Gastrocnemius medialis (tissue), 4 donors: ENCODE measurements around the gene SYCE3. TPM values are rescaled to one million over a fixed set of nuclear protein-coding genes. Genes with fewer than 3 reads are reported as not detected.

ENCODE experiments used
- ATAC-seq, 2 donors: fragments of 150-250 bp; one replicate each; pipeline ENCODE4 v1.9.1; 2016
- DNase-seq, 2 donors: peaks; one replicate each; pipeline ENCODE4 v3.0.0-alpha.2; 2019
- H3K27ac ChIP-seq, 4 donors: fragments of 200-600 bp; sonication (generic); 1 replicate in 1 of 4; 2 replicates in 3 of 4; pipeline ENCODE4 v1.5.1; 2016 to 2018; ENCODE audit warnings: mild to moderate bottlenecking in 2 of 4, moderate library complexity in 1 of 4
- H3K27me3 ChIP-seq, 3 donors: fragments of 200-600 bp; sonication (generic) in 2 of 3; 1 replicate in 1 of 3; 2 replicates in 2 of 3; pipeline versions ENCODE4 v1.5.1 to v1.6.0; 2016 to 2019; ENCODE audit warnings: mild to moderate bottlenecking in 1 of 3, moderate library complexity in 1 of 3
- H3K36me3 ChIP-seq, 2 donors: fragments of 200-600 bp; sonication (generic) in 1 of 2; one replicate each; pipeline ENCODE4 v1.5.1; 2017 to 2018
- H3K4me1 ChIP-seq, 2 donors: fragments of 200-600 bp; sonication (generic) in 1 of 2; one replicate each; pipeline ENCODE4 v1.5.1; 2016 to 2017; ENCODE audit warnings: mild to moderate bottlenecking in 2 of 2
- H3K4me3 ChIP-seq, 4 donors: fragments of 200-600 bp; sonication (generic) in 3 of 4; 1 replicate in 1 of 4; 2 replicates in 3 of 4; pipeline ENCODE4 v1.5.1; 2016 to 2019; ENCODE audit warnings: mild to moderate bottlenecking in 2 of 4
- H3K9me3 ChIP-seq, 3 donors: fragments of 200-600 bp; sonication (generic) in 2 of 3; 1 replicate in 1 of 3; 2 replicates in 2 of 3; pipeline ENCODE4 v1.5.1; 2016 to 2019
- CTCF ChIP-seq, 5 experiments: fragments of 450-650 bp in 3 of 5; fragments of 200-600 bp in 2 of 5; sonication (generic) in 2 of 5; IDR thresholded peaks in 4 of 5; conservative IDR thresholded peaks in 1 of 5; 1 replicate in 4 of 5; 2 replicates in 1 of 5; pipeline ENCODE4 v1.5.1; 2016 to 2019; ENCODE audit warnings: antibody characterized with exemption in 5 of 5, mild to moderate bottlenecking in 3 of 5, moderate library complexity in 3 of 5
- POLR2A ChIP-seq, 2 donors: fragments of 450-650 bp; IDR thresholded peaks; one replicate each; pipeline ENCODE4 v1.6.1; 2017; ENCODE audit warnings: antibody characterized with exemption in 2 of 2, mild to moderate bottlenecking in 2 of 2, moderate library complexity in 2 of 2
- in situ Hi-C, 4 donors: fragments of 200-750 bp; cut with MboI; loops; one replicate each; pipeline versions ENCODE4 v1.15.0 to v1.8.0; 2017; ENCODE audit warnings: low sequenced_read_pairs in 4 of 4
- intact Hi-C: fragments of 100-400 bp; cut with DNase I; formaldehyde crosslinking; loops from one replicate; pipeline ENCODE4 v1.15.1; 2023; ENCODE audit warnings: low total_unique reads
- total RNA-seq, 4 donors: library from RNA; depleted of rRNA; stranded (reverse); fragments of >200 nt; gene quantifications; one replicate each; pipeline versions ENCODE4 v1.1.0 to v1.2.3, GENCODE V29; 2016

The SYCE3 gene
- total RNA-seq, 4 donors from 2014 or later = not detected

GRCh38 chr22:50506611-50507420, 55.9 kb downstream of the SYCE3 start:
- DNase-seq (no peak), ATAC-seq (peak; percentile 3 to 6)
- Histone ChIP-seq H3K27ac (peak overlapping the region; percentile 85 to 97 (median 94)), H3K9me3 (no peaks in the 10 kb centered on the region), H3K36me3 (peaks cover 0 to 31% of the 10 kb centered on the region in 2 donors), H3K27me3 (no peaks in the 10 kb centered on the region), H3K4me1 (peaks cover 15 to 22% of the 10 kb centered on the region in 2 donors), H3K4me3 (peak overlapping the region; percentile 87 to 99 (median 96))
- intact Hi-C loops = loop anchor here (1.0 to 10.0 kb wide), 2 partner anchors 32 to 652 kb away; partner anchors contain the start of genes SBF1 and ZBED4
- in situ Hi-C loops = no loop called here
- TF ChIP-seq CTCF (IDR thresholded peaks at IDR 0.05 in 4 of 5, conservative IDR thresholded peaks at IDR 0.05 in 1 of 5) = no peak
- no peak for TF ChIP-seq POLR2A (IDR thresholded peaks at IDR 0.05)

- ATAC-seq = no peak
- TF ChIP-seq POLR2A (IDR thresholded peaks at IDR 0.05) (no peak), CTCF (IDR thresholded peaks at IDR 0.05 in 4 of 5, conservative IDR thresholded peaks at IDR 0.05 in 1 of 5) (no peak)
- H3K4me3 ChIP-seq = peak overlapping the region in 3 of 4 donors; percentile 87 to 99 (median 96)
- no peak for DNase-seq
- peaks cover 0 to 31% of the 10 kb centered on the region in 2 donors for H3K36me3 ChIP-seq
- no peaks in the 10 kb centered on the region for H3K9me3 ChIP-seq
- H3K4me1 ChIP-seq = peaks cover 15 to 22% of the 10 kb centered on the region in 2 donors
- in situ Hi-C loops (no loop called here), intact Hi-C loops (loop anchor here (10.0 kb wide), 1 partner anchor 651 kb away; the partner anchor contains the start of gene ZBED4)
- no peaks in the 10 kb centered on the region for H3K27me3 ChIP-seq
- H3K27ac ChIP-seq = no peak overlapping the region
Measured at GRCh38 chr22:50505776-50506610, 56.7 kb downstream of the SYCE3 start.

GRCh38 chr22:50505276-50505775, 57.4 kb downstream of the SYCE3 start:
- DNase-seq (no peak), ATAC-seq (no peak)
- H3K27ac ChIP-seq = no peak overlapping the region
- peaks cover 15 to 22% of the 10 kb centered on the region in 2 donors for H3K4me1 ChIP-seq
- no peaks in the 10 kb centered on the region for H3K9me3 ChIP-seq
- intact Hi-C loops (loop anchor here (10.0 kb wide), 1 partner anchor 651 kb away; the partner anchor contains the start of gene ZBED4), in situ Hi-C loops (no loop called here)
- peaks cover 0 to 31% of the 10 kb centered on the region in 2 donors for H3K36me3 ChIP-seq
- H3K27me3 ChIP-seq = no peaks in the 10 kb centered on the region
- no peak for TF ChIP-seq CTCF (IDR thresholded peaks at IDR 0.05 in 4 of 5, conservative IDR thresholded peaks at IDR 0.05 in 1 of 5)
- no peak for TF ChIP-seq POLR2A (IDR thresholded peaks at IDR 0.05)
- no peak overlapping the region for H3K4me3 ChIP-seq

GRCh38 chr22:50504369-50505211, 58.1 kb downstream of the SYCE3 start:
- H3K4me3 ChIP-seq = no peak overlapping the region
- no peak overlapping the region for H3K27ac ChIP-seq
- peaks cover 0 to 31% of the 10 kb centered on the region in 2 donors for H3K36me3 ChIP-seq
- intact Hi-C loops (loop anchor here (10.0 kb wide), 1 partner anchor 650 kb away; the partner anchor contains the start of gene ZBED4), in situ Hi-C loops (no loop called here)
- H3K4me1 ChIP-seq = peaks cover 15 to 21% of the 10 kb centered on the region in 2 donors
- DNase-seq (no peak), ATAC-seq (no peak)
- H3K27me3 ChIP-seq = no peaks in the 10 kb centered on the region
- no peaks in the 10 kb centered on the region for H3K9me3 ChIP-seq
- TF ChIP-seq CTCF (IDR thresholded peaks at IDR 0.05 in 4 of 5, conservative IDR thresholded peaks at IDR 0.05 in 1 of 5) (no peak), POLR2A (IDR thresholded peaks at IDR 0.05) (no peak)
